Hepatocyte (in vitro differentiated cells): Measurements from ENCODE around the gene UBALD2. TPM values are rescaled to one million over a fixed set of nuclear protein-coding genes. Genes with fewer than 3 reads are reported as not detected.
"Not testable (repeated sequence)": the region's sequence is repeated elsewhere in the genome, so short reads cannot be mapped to it uniquely, and the experiment has no call there.

Source experiments
- DNase-seq: peaks from one replicate; pipeline ENCODE4 v3.0.0-alpha.2; 2016; ENCODE audit warnings: low spot score
- H2AFZ ChIP-seq: fragments of 200-600 bp; sonication (generic); 2 replicates; pipeline ENCODE4 v1.6.0; 2016; ENCODE audit warnings: antibody characterized with exemption, mild to moderate bottlenecking
- H3K27ac ChIP-seq: fragments of 200-600 bp; sonication (generic); 2 replicates; pipeline ENCODE4 v1.5.1; 2016; ENCODE audit warnings: mild to moderate bottlenecking
- H3K27me3 ChIP-seq: fragments of 200-600 bp; sonication (generic); 2 replicates; pipeline ENCODE4 v1.6.1; 2016
- H3K36me3 ChIP-seq: fragments of 200-600 bp; sonication (generic); replicated peaks from 2 replicates; pipeline ENCODE4 v1.5.1; 2016; ENCODE audit warnings: low read depth; ENCODE audit not compliant: insufficient read depth
- H3K4me1 ChIP-seq: fragments of 200-600 bp; sonication (generic); 2 replicates; pipeline ENCODE4 v1.5.1; 2016; ENCODE audit warnings: mild to moderate bottlenecking, moderate library complexity; ENCODE audit not compliant: insufficient read depth
- H3K4me2 ChIP-seq: fragments of 200-600 bp; sonication (generic); 2 replicates; pipeline ENCODE4 v1.6.0; 2016
- H3K4me3 ChIP-seq: fragments of 200-600 bp; sonication (generic); 2 replicates; pipeline ENCODE4 v1.5.1; 2016; ENCODE audit warnings: mild to moderate bottlenecking
- H3K79me2 ChIP-seq: fragments of 200-600 bp; sonication (generic); 2 replicates; pipeline ENCODE4 v1.6.0; 2017; ENCODE audit warnings: mild to moderate bottlenecking
- H3K9me2 ChIP-seq: fragments of 200-600 bp; sonication (generic); replicated peaks from 2 replicates; pipeline ENCODE4 v1.6.0; 2017; ENCODE audit warnings: mild to moderate bottlenecking; ENCODE audit not compliant: insufficient read depth
- H3K9me3 ChIP-seq: fragments of 200-600 bp; sonication (generic); 2 replicates; pipeline ENCODE4 v1.5.1; 2016; ENCODE audit warnings: low read depth, mild to moderate bottlenecking
- H4K20me1 ChIP-seq: fragments of 200-600 bp; sonication (generic); 2 replicates; pipeline ENCODE4 v1.6.0; 2016; ENCODE audit warnings: mild to moderate bottlenecking; ENCODE audit not compliant: insufficient read depth, poor library complexity, severe bottlenecking
- CTCF ChIP-seq: fragments of 200-600 bp; sonication (generic); IDR thresholded peaks from 2 replicates; pipeline ENCODE4 v1.5.1; 2016; ENCODE audit warnings: antibody characterized with exemption, mild to moderate bottlenecking; ENCODE audit not compliant: poor library complexity
- EZH2 ChIP-seq: fragments of 200-600 bp; sonication (generic); IDR thresholded peaks from 2 replicates; pipeline ENCODE4 v1.6.1; 2016; ENCODE audit warnings: antibody characterized with exemption, mild to moderate bottlenecking, borderline replicate concordance
- EZH2phosphoT487 ChIP-seq: fragments of 200-600 bp; sonication (generic); IDR thresholded peaks from one replicate; pipeline ENCODE4 v1.6.1; 2018; ENCODE audit warnings: antibody characterized with exemption, mild to moderate bottlenecking, low read depth, moderate library complexity; ENCODE audit not compliant: unreplicated experiment, severe bottlenecking
- WGBS: methylation state at CpG from one replicate; pipeline ENCODE4 v1.1.6; 2016; ENCODE audit warnings: low lambda C conversion rate; ENCODE audit errors: missing lambda C conversion rate; 5-methylcytosine and 5-hydroxymethylcytosine counted together
- polyA plus RNA-seq: library from polyadenylated mRNA; unstranded; fragments of >200 nt; fragmentation: Nextera tagmentation; extraction: Ambion mirVana; gene quantifications from 2 replicates; pipeline ENCODE4 v1.2.1, GENCODE V29; 2016
- total RNA-seq: library from RNA; depleted of rRNA; stranded (reverse); fragments of >200 nt; gene quantifications from 2 replicates; pipeline ENCODE4 v1.2.3, GENCODE V29; 2014

Gene UBALD2
- total and polyA plus RNA-seq, 2 experiments from 2014 or later, result 10.2 to 13.1 TPM

DNA sequence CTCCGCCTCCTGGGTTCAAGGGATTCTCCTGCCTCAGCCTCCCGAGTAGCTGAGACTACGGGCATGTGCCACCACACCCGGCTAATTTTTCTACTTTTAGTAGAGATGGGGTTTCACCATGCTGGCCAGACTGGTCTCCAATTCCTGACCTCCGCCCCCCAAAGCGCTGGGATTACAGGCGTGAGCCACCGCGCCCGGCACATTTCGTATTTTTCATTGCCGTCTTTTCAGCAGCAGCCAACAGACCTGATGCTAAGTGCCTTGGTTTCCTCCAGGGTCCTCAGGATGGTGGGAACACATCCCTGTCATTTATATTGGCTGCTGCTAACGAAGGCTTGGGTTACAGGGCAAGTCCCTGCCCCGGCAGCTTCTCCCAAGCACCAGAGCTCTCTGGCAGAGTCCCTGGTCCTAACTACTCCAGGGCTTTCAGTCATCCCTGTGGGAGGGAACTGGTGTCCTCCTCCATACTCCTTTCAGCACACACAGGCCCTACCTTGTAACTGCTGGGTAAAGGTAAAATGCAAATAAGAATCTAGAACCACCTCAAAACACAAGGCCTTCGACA is 23.4 kb upstream of the UBALD2 start:
- Histone ChIP-seq H3K4me3 (no peak overlapping the region), H3K27ac (peak overlapping the region; percentile 78), H4K20me1 (no peaks in the 10 kb centered on the region), H3K79me2 (peaks cover 5% of the 10 kb centered on the region), H3K27me3 (peaks cover 8% of the 10 kb centered on the region), H3K36me3 (no peaks in the 10 kb centered on the region), H3K4me2 (peak overlapping the region; percentile 95), H2AFZ (no peak overlapping the region), H3K4me1 (peaks cover 23% of the 10 kb centered on the region), H3K9me3 (no peaks in the 10 kb centered on the region), H3K9me2 (no peaks in the 10 kb centered on the region)
- TF ChIP-seq EZH2 (no peak), CTCF (no peak), EZH2phosphoT487 (no peak)
- 94% methylated on average over 15 of the region's 15 CpGs for WGBS
- DNase-seq, result no peak

DNA sequence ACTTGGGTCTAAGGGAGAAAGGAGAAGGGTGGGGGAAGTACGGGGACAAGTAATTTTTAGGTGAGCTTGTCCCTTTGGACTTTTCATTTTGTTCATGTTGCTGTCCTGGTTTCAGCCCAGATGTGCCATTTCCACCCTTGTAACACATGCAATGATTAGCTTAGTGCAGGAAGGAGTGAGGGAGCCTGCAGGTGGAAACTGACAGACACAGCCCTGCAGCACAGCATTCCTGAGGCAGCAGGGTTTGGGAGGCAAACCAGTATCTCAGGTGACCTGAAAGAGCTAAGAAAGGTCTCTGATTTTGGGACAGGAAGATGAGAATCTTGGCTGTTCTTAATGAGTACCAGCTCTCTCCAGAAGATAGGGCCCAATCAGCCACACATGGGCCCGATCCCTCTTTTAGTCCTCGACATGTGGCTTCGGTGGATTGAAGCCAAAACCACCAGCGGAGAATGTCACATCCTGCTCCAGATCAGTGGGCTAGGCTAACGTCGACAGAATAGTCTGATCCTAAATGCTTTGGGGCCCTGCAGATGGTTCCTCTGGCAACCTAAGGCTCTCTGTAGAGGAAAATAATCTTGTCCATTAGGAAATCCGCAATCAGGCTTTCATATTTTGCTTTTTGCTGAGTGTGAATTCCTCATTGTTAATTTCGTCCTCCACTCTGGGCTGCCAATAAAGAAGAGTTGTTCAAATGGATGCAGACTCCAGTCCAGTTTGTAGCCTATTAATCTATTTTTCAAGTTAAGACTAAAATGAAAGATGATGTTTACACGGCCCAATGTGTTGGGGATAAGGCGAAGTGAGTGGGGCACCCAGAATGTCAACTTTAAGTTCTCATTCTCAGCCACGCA is 21.1 kb upstream of the UBALD2 start:
- 81% methylated on average over 12 of the region's 12 CpGs for WGBS
- DNase-seq, result no peak

DNA sequence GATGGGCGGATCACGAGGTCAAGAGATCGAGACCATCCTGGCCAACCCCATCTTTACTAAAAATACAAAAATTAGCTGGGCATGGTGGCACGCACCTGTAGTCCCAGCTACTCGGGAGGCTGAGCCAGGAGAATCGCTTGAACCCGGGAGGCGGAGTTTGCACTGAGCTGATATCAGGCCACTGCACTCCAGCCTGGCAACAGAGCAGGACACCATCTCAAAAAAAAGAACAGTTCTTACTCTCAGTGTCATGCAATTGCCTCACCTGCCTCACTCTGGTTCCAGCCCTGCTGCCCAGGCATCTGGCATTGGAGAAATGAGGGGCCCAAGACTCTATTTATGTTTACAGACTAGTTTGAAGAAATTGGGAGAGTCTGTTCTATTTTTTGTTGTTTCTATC is 20.4 kb upstream of the UBALD2 start:
- not testable (repeated sequence) for H3K9me2 ChIP-seq, H3K9me3 ChIP-seq, H3K79me2 ChIP-seq, H4K20me1 ChIP-seq, H3K4me2 ChIP-seq, H3K27me3 ChIP-seq, H3K4me3 ChIP-seq, H2AFZ ChIP-seq, H3K27ac ChIP-seq, DNase-seq, H3K36me3 ChIP-seq
- WGBS, result 95% methylated on average over 8 of the region's 8 CpGs
- peaks cover 30% of the 10 kb centered on the region for H3K4me1 ChIP-seq

More for the DNA sequence above, 21.1 kb upstream of the UBALD2 start:
- Histone ChIP-seq H4K20me1 (no peaks in the 10 kb centered on the region), H3K36me3 (no peaks in the 10 kb centered on the region), H3K4me3 (no peak overlapping the region), H2AFZ (no peak overlapping the region), H3K9me3 (no peaks in the 10 kb centered on the region), H3K79me2 (peaks cover 5% of the 10 kb centered on the region), H3K27ac (no peak overlapping the region), H3K9me2 (no peaks in the 10 kb centered on the region), H3K27me3 (peaks cover 5% of the 10 kb centered on the region), H3K4me1 (peaks cover 32% of the 10 kb centered on the region), H3K4me2 (no peak overlapping the region)
- TF ChIP-seq EZH2phosphoT487 (no peak), EZH2 (no peak), CTCF (no peak)
